Neuronal stem cell (in vitro differentiated cells): ENCODE data around the gene PCDHGA8.

Source experiments
- DNase-seq: peaks from one replicate; pipeline ENCODE4 v3.0.0-alpha.2; 2013; ENCODE audit warnings: low spot score
- H2AFZ ChIP-seq: one replicate; pipeline ENCODE4 v1.6.1; 2013; ENCODE audit warnings: mild to moderate bottlenecking, low read length, inconsistent platforms
- H2AK5ac ChIP-seq: 2 replicates; pipeline ENCODE4 v1.6.1; 2013; ENCODE audit warnings: low read depth, mild to moderate bottlenecking, inconsistent platforms, low read length, moderate library complexity, mixed read lengths
- H2BK120ac ChIP-seq: 2 replicates; pipeline ENCODE4 v1.6.1; 2013; ENCODE audit warnings: low read depth, mild to moderate bottlenecking, inconsistent platforms, low read length, moderate library complexity, mixed read lengths
- H2BK12ac ChIP-seq: one replicate; pipeline ENCODE4 v1.6.1; 2013; ENCODE audit warnings: low read length, inconsistent platforms
- H2BK15ac ChIP-seq: 2 replicates; pipeline ENCODE4 v1.6.1; 2013; ENCODE audit warnings: mild to moderate bottlenecking, low read length, inconsistent platforms, mixed read lengths
- H2BK5ac ChIP-seq: one replicate; pipeline ENCODE4 v1.6.1; 2013; ENCODE audit warnings: inconsistent platforms, mild to moderate bottlenecking, low read length, moderate library complexity
- H3K14ac ChIP-seq: one replicate; pipeline ENCODE4 v1.6.1; 2013; ENCODE audit warnings: low read length, inconsistent platforms
- H3K18ac ChIP-seq: 2 replicates; pipeline ENCODE4 v1.6.1; 2013; ENCODE audit warnings: low read length, inconsistent platforms
- H3K23ac ChIP-seq: 2 replicates; pipeline ENCODE4 v1.6.1; 2013; ENCODE audit warnings: low read depth, mild to moderate bottlenecking, mixed read lengths, low read length, inconsistent platforms; ENCODE audit not compliant: poor library complexity
- H3K27ac ChIP-seq: replicated peaks from 3 replicates; pipeline ENCODE4 v1.5.1; 2013; ENCODE audit warnings: low read length, inconsistent platforms
- H3K27me3 ChIP-seq, 3 experiments: 2 replicates each; pipeline ENCODE4 v1.6.1; 2013; ENCODE audit warnings: low read length in 3 of 3, mild to moderate bottlenecking in 2 of 3, inconsistent platforms in 1 of 3, low read depth in 1 of 3, mixed read lengths in 1 of 3, moderate library complexity in 1 of 3; ENCODE audit not compliant: control insufficient read depth in 3 of 3, insufficient read depth in 3 of 3
- H3K36me3 ChIP-seq, 2 donors: replicated peaks in 1 of 2; 2 replicates each; pipeline ENCODE4 v1.6.1; 2013; ENCODE audit warnings: low read length in 2 of 2; ENCODE audit not compliant: control insufficient read depth in 2 of 2, insufficient read depth in 2 of 2
- H3K4ac ChIP-seq: 2 replicates; pipeline ENCODE4 v1.6.1; 2013; ENCODE audit warnings: inconsistent platforms, mild to moderate bottlenecking, low read length, moderate library complexity
- H3K4me1 ChIP-seq, 2 donors: 1 replicate in 1 of 2; 2 replicates in 1 of 2; pipeline ENCODE4 v1.6.1; 2013; ENCODE audit warnings: low read length in 2 of 2, low read depth in 1 of 2; ENCODE audit not compliant: control insufficient read depth in 2 of 2, insufficient read depth in 1 of 2
- H3K4me2 ChIP-seq: one replicate; pipeline ENCODE4 v1.6.1; 2013; ENCODE audit warnings: mild to moderate bottlenecking, low read length, inconsistent platforms; ENCODE audit not compliant: insufficient read depth, poor library complexity, severe bottlenecking
- H3K4me3 ChIP-seq, 2 donors: 2 replicates each; pipeline ENCODE4 v1.5.1; 2013; ENCODE audit warnings: low read length in 2 of 2, mild to moderate bottlenecking in 2 of 2, inconsistent platforms in 1 of 2, moderate library complexity in 1 of 2
- H3K79me1 ChIP-seq: one replicate; pipeline ENCODE4 v1.6.1; 2013; ENCODE audit warnings: low read depth, mild to moderate bottlenecking, inconsistent platforms, low read length, moderate library complexity
- H3K9ac ChIP-seq: one replicate; pipeline ENCODE4 v1.6.1; 2013; ENCODE audit warnings: mild to moderate bottlenecking, low read depth, low read length, inconsistent platforms; ENCODE audit not compliant: poor library complexity
- H3K9me3 ChIP-seq, 2 donors: replicated peaks in 1 of 2; 2 replicates each; pipeline versions ENCODE3 to v1.6.1; 2013; ENCODE audit warnings: low read length in 2 of 2, mild to moderate bottlenecking in 2 of 2, inconsistent platforms in 1 of 2, low read depth in 1 of 2, mixed read lengths in 1 of 2, moderate library complexity in 1 of 2; ENCODE audit not compliant: control insufficient read depth in 2 of 2, insufficient read depth in 1 of 2
- H4K8ac ChIP-seq: one replicate; pipeline ENCODE4 v1.6.1; 2013; ENCODE audit warnings: low read depth, mild to moderate bottlenecking, inconsistent platforms, low read length, moderate library complexity
- H4K91ac ChIP-seq: one replicate; pipeline ENCODE4 v1.6.1; 2013; ENCODE audit warnings: low read length, low read depth, mild to moderate bottlenecking, inconsistent platforms; ENCODE audit not compliant: poor library complexity
- WGBS, 2 donors: extraction: QIAGEN DNeasy Blood & Tissue Kit; methylation state at CpG; one replicate each; pipeline ENCODE4 v1.1.7; 2013; ENCODE audit warnings: missing lambda C conversion rate in 2 of 2, mixed read lengths in 1 of 2; ENCODE audit not compliant: insufficient read length in 2 of 2, insufficient replicate concordance in 1 of 2; ENCODE audit errors: extremely low coverage in 2 of 2; 5-methylcytosine and 5-hydroxymethylcytosine counted together

Gene PCDHGA8

GRCh38 chr5:141366016-141366896 is 26.2 kb upstream of the PCDHGA8 start:
- H3K27ac ChIP-seq, result no peak overlapping the region
- H3K4me1 ChIP-seq, result no peaks in the 10 kb centered on the region
- no peak overlapping the region for H3K4me2 ChIP-seq
- peak overlapping the region; percentile 44 for H3K9ac ChIP-seq
- H3K4me3 ChIP-seq, result no peak overlapping the region
- H3K36me3 ChIP-seq, result peaks cover 0 to 2% of the 10 kb centered on the region in 2 donors
- peak overlapping the region; percentile 92 for H4K8ac ChIP-seq
- no CpG with 5 or more reads among the region's 46 CpGs for whole genome bisulfite sequencing, 2 donors
- H2BK12ac ChIP-seq, result no peak overlapping the region
- H3K27me3 ChIP-seq, result no peaks in the 10 kb centered on the region
- H2BK120ac ChIP-seq, result no peak overlapping the region
- H2AK5ac ChIP-seq, result no peak overlapping the region
- peak overlapping the region; percentile 57 for H2BK5ac ChIP-seq
- peak overlapping the region; percentile 27 for H3K18ac ChIP-seq
- H3K9me3 ChIP-seq, result peaks cover 30 to 43% of the 10 kb centered on the region in 2 donors
- no peak for DNase-seq
- H3K4ac ChIP-seq, result no peak overlapping the region
- peaks cover 2% of the 10 kb centered on the region for H3K79me1 ChIP-seq
- no peak overlapping the region for H2AFZ ChIP-seq
- H2BK15ac ChIP-seq, result no peak overlapping the region
- H4K91ac ChIP-seq, result no peak overlapping the region
- peak overlapping the region; percentile 31 for H3K14ac ChIP-seq
- peak overlapping the region; percentile 80 for H3K23ac ChIP-seq

- Histone ChIP-seq H2BK120ac (no peak within 1 kb of the TSS), H3K4me1 (no peaks in the 10 kb centered on the region), H3K9ac (no peak within 1 kb of the TSS), H3K4me2 (no peak within 1 kb of the TSS), H3K23ac (no peak within 1 kb of the TSS), H2BK12ac (no peak within 1 kb of the TSS), H4K91ac (no peak within 1 kb of the TSS), H2AFZ (peak within 1 kb of the TSS; percentile 29), H3K27me3 (no peaks in the 10 kb centered on the region), H3K14ac (no peak within 1 kb of the TSS), H3K4me3 (no peak within 1 kb of the TSS), H3K79me1 (peaks cover 2% of the 10 kb centered on the region), H3K36me3 (peaks cover 0 to 2% of the 10 kb centered on the region in 2 donors), H4K8ac (no peak within 1 kb of the TSS), H3K4ac (no peak within 1 kb of the TSS), H3K9me3 (peaks cover 39 to 55% of the 10 kb centered on the region in 2 donors), H2AK5ac (no peak within 1 kb of the TSS), H3K18ac (peak within 1 kb of the TSS; percentile 53), H2BK15ac (no peak within 1 kb of the TSS), H3K27ac (no peak within 1 kb of the TSS), H2BK5ac (no peak within 1 kb of the TSS)
- no peak for DNase-seq
- no CpG with 5 or more reads among the region's 32 CpGs for WGBS, 2 donors
Measured at GRCh38 chr5:141369994-141370848, 22.2 kb upstream of the PCDHGA8 start, which contains the start of gene PCDHGB3. Gene PCDHGB3 (plus strand): TSS chr5:141370242. CDS start chr5:141370395, 153 bp downstream.

GRCh38 chr5:141371572-141372475 is 20.6 kb upstream of the PCDHGA8 start:
- no peak for DNase-seq
- H3K4me3 ChIP-seq, result peak overlapping the region in 1 of 2 donors; percentile 12
- no peak overlapping the region for H4K91ac ChIP-seq
- peak overlapping the region; percentile 56 for H3K14ac ChIP-seq
- H2AK5ac ChIP-seq, result no peak overlapping the region
- H2BK120ac ChIP-seq, result no peak overlapping the region
- no peaks in the 10 kb centered on the region for H3K79me1 ChIP-seq
- H3K27me3 ChIP-seq, result no peaks in the 10 kb centered on the region
- H3K4ac ChIP-seq, result peak overlapping the region; percentile 76
- H3K9ac ChIP-seq, result no peak overlapping the region
- no peaks in the 10 kb centered on the region for H3K4me1 ChIP-seq
- H2BK15ac ChIP-seq, result no peak overlapping the region
- H3K23ac ChIP-seq, result peak overlapping the region; percentile 75
- H2AFZ ChIP-seq, result no peak overlapping the region
- no peak overlapping the region for H3K18ac ChIP-seq
- WGBS, 2 donors, result no CpG with 5 or more reads among the region's 69 CpGs
- no peak overlapping the region for H3K4me2 ChIP-seq
- peaks cover 36 to 42% of the 10 kb centered on the region in 2 donors for H3K9me3 ChIP-seq
- no peak overlapping the region for H2BK12ac ChIP-seq
- peaks cover 0 to 1% of the 10 kb centered on the region in 2 donors for H3K36me3 ChIP-seq
- no peak overlapping the region for H2BK5ac ChIP-seq
- H3K27ac ChIP-seq, result no peak overlapping the region
- peak overlapping the region; percentile 65 for H4K8ac ChIP-seq
